Measurements from ENCODE around the gene AP5B1. TPM values are rescaled to one million over a fixed set of nuclear protein-coding genes. Genes with fewer than 3 reads are reported as not detected.

AP5B1 gene
- total RNA-seq, 4 donors from 2014 or later: 21.8 to 43.2 (median 25.3) TPM

DNA sequence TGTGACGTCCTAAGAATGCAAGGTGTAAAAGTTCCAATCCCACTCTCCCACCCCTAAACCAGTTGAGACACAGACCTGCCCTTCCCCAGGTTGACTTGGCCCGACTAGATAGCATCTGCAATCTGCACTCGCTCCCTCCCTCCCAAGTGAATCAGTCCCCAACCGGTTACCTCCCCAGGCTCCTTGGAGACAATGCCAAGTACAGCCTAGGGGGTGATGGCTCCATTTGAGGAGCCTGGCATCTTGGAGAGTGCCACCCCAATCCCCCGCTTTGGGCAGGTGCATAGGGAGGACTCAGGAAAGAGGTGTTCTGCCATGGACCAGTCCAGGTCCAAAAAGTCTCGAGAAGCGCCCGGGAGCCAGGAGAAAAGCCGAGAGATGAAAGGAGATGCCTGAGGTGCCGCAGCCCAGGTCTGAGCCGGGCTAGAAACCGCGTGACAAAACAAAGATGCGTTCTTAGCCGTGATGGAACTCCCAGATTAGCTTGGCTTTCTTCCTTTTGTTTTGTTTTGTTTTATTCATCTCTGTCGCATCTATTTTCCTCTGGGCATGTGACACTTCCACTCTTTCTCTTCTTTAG is 34.3 kb upstream of the AP5B1 start:
- DNase-seq: no peak
- H3K4me1 ChIP-seq: peaks cover 4 to 9% of the 10 kb centered on the region in 2 donors
- H3K27ac ChIP-seq: no peak overlapping the region
- H3K27me3 ChIP-seq: no peaks in the 10 kb centered on the region
- H3K36me3 ChIP-seq: no peaks in the 10 kb centered on the region
- WGBS, 2 donors: 87 to 88% methylated on average over 16 of the region's 16 CpGs
- intact Hi-C loops (cut with DNase I): loop anchor here (2.0 to 5.0 kb wide), 2 partner anchors 36 to 98 kb away; no protein-coding TSS in a partner anchor
- no peak overlapping the region for H3K4me3 ChIP-seq (replicated peaks in 1 of 3)
- no peaks in the 10 kb centered on the region for H3K9me3 ChIP-seq
- no peak for TF ChIP-seq POLR2A (IDR thresholded peaks at IDR 0.05)
- TF ChIP-seq, protein P1, sequence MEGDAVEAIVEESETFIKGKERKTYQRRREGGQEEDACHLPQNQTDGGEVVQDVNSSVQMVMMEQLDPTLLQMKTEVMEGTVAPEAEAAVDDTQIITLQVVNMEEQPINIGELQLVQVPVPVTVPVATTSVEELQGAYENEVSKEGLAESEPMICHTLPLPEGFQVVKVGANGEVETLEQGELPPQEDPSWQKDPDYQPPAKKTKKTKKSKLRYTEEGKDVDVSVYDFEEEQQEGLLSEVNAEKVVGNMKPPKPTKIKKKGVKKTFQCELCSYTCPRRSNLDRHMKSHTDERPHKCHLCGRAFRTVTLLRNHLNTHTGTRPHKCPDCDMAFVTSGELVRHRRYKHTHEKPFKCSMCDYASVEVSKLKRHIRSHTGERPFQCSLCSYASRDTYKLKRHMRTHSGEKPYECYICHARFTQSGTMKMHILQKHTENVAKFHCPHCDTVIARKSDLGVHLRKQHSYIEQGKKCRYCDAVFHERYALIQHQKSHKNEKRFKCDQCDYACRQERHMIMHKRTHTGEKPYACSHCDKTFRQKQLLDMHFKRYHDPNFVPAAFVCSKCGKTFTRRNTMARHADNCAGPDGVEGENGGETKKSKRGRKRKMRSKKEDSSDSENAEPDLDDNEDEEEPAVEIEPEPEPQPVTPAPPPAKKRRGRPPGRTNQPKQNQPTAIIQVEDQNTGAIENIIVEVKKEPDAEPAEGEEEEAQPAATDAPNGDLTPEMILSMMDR (IDR thresholded peaks at IDR 0.05): no peak

DNA sequence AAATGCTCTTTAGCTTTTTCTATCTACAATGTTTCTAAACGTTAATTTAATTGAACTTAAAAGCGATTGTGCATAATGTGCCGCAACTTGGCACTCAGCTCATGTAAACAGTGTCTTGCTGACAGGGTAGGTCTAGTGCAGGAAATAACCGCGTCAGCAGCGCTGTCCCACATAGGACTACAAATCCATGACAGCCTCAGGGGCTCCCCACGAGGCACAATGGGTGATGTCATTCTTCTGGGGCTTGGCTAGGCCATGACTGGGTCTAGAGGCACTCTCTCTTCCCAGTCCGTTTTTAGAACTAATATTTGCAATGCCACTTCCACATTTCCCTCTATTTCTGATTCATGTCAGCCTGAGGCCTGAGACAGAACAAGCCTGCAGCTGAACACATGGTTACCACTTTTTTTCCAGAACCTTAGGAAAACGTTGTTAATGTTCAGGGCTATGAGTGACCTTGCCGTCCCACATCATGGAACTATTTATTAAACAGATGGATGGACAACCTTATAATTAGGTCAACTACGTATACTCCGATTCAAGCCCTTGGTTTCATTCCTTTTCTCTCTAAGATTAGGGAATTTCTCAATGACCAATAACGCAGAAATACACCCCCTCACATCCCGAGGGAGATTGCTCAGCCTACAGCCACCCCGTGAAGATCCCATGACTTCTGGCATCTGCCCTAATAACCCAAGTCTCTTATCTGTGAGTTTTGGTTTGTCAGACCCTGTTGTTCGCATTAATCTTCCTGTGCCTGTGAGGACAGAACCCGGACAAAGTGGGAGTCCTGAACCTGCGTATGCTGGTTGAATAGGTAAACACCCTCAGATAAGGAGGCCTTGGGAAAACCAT is 33.6 kb upstream of the AP5B1 start:
- intact Hi-C loops (cut with DNase I): loop anchor here (2.0 kb wide), 1 partner anchor 36 kb away; no protein-coding TSS in a partner anchor

DNA sequence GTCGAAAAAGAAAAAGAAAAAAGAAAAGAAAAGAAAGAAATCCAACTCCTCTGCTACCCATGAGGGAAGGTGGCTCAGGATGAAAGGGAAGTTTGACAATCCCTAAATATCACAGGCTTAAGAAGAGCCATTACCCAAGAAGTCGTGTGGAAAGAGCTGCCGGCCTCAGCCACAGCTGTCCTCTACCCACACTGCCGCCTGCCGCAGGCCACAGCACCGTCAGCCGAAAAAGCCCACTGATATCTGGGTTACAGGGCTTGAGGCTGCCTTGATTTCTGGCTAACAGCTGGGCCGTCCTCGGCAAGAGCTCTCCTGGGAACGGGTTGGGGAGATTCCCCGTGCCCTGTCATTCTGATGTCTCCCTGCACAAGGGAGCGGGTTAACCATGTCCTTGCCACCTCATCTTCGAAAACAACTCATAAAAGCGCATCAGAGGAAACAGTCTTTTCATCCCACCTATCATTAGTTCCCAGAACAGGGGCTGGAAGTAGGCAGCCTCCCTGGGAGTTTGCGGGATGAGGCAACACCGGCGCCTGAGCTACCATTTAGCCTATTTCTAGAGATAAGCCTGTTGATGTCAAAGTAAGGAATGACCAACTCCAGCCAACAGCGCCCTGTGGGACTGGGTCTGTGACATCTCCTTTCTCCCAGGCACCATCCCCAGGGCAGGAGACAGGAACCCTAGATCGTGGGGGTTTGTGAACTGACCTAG is 31.1 kb upstream of the AP5B1 start:
- no peaks in the 10 kb centered on the region for H3K9me3 ChIP-seq
- H3K27ac ChIP-seq: no peak overlapping the region
- no peak for DNase-seq
- no peaks in the 10 kb centered on the region for H3K27me3 ChIP-seq
- H3K36me3 ChIP-seq: no peaks in the 10 kb centered on the region
- no peak overlapping the region for H3K4me3 ChIP-seq (replicated peaks in 1 of 3)
- no peak for TF ChIP-seq POLR2A (IDR thresholded peaks at IDR 0.05)
- TF ChIP-seq, protein P1 (IDR thresholded peaks at IDR 0.05): no peak
- intact Hi-C loops (cut with DNase I): no loop called here
- H3K4me1 ChIP-seq: peaks cover 2 to 3% of the 10 kb centered on the region in 2 donors
- WGBS, 2 donors: 61 to 72% methylated on average over 19 of the region's 19 CpGs

More for the DNA sequence above, 33.6 kb upstream of the AP5B1 start:
- Histone ChIP-seq H3K36me3 (no peaks in the 10 kb centered on the region), H3K9me3 (no peaks in the 10 kb centered on the region), H3K4me3 (replicated peaks in 1 of 3) (no peak overlapping the region), H3K27ac (no peak overlapping the region), H3K4me1 (peaks cover 4 to 9% of the 10 kb centered on the region in 2 donors), H3K27me3 (no peaks in the 10 kb centered on the region)
- no peak for DNase-seq
- TF ChIP-seq, protein P1 (IDR thresholded peaks at IDR 0.05): no peak
- TF ChIP-seq POLR2A (IDR thresholded peaks at IDR 0.05): no peak
- 74 to 81% methylated on average over 17 to 18 of the region's 18 CpGs for WGBS, 2 donors

DNA sequence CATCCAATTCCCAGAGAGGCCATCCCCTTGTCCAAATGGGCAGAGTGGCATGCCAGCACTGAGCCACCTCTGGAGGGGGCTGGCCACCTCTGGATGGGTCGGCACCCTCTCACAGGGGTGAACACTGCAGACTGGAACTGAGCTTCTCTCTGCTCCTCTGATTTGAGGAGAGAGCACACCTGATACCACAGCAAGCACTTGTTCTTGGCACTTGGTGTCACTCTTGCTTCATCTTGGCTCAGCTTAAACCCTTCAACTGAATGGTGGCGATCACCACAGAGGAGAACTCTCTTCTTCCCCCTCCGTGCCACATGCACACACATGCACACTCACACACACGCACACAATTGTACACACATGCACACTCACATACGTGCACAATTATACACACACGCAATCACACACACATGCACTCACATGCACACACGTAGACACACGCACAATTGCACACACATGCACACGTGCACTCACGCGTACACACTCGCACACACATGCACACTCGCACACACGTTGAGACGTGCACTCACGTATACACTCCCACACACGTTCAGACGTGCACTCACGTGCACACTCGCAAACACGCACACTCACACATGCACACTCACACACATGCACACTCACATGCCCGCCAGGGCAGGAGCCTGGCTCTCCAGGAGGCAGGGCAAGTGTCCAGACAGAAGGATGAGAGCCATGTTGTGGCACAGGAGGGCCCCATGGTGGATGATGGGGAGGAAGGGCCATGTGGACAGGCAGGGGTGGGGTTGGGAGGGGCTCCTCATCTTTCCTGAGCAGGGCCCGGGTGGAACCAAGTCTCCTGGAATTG is 29.5 kb upstream of the AP5B1 start:
- no peak for DNase-seq
- H3K4me1 ChIP-seq: no peaks in the 10 kb centered on the region
- H3K27me3 ChIP-seq: no peaks in the 10 kb centered on the region
- TF ChIP-seq, protein P1 (IDR thresholded peaks at IDR 0.05): no peak
- no peak for TF ChIP-seq POLR2A (IDR thresholded peaks at IDR 0.05)
- H3K4me3 ChIP-seq (replicated peaks in 1 of 3): no peak overlapping the region
- WGBS, 2 donors: 83% methylated on average over 23 of the region's 23 CpGs
- H3K36me3 ChIP-seq: no peaks in the 10 kb centered on the region
- no peak overlapping the region for H3K27ac ChIP-seq
- H3K9me3 ChIP-seq: no peaks in the 10 kb centered on the region
- intact Hi-C loops (cut with DNase I): no loop called here

Data from thyroid gland (tissue), 4 donors.